Muscle layer of duodenum (tissue), 2 donors: ENCODE data around the gene INPP5A.

Experiments
- H3K27ac ChIP-seq: one replicate; pipeline ENCODE4 v1.7.0; 2013; ENCODE audit warnings: mild to moderate bottlenecking, low read length
- H3K27me3 ChIP-seq: one replicate; pipeline ENCODE4 v1.7.0; 2013; ENCODE audit warnings: low read depth, mild to moderate bottlenecking, control low read depth, low read length
- H3K36me3 ChIP-seq, 2 donors: one replicate each; pipeline ENCODE4 v1.7.0; 2013; ENCODE audit warnings: low read length in 2 of 2, control low read depth in 1 of 2, mild to moderate bottlenecking in 1 of 2; ENCODE audit not compliant: insufficient read depth in 2 of 2, control insufficient read depth in 1 of 2
- H3K4me1 ChIP-seq, 2 donors: one replicate each; pipeline ENCODE4 v1.7.0; 2013; ENCODE audit warnings: low read length in 2 of 2, mild to moderate bottlenecking in 2 of 2, control low read depth in 1 of 2, moderate library complexity in 1 of 2; ENCODE audit not compliant: insufficient read depth in 2 of 2, control insufficient read depth in 1 of 2
- H3K4me3 ChIP-seq, 2 donors: one replicate each; pipeline ENCODE4 v1.7.0; 2013; ENCODE audit warnings: low read length in 2 of 2, low read depth in 1 of 2, mild to moderate bottlenecking in 1 of 2
- H3K9me3 ChIP-seq, 2 donors: one replicate each; pipeline ENCODE4 v1.7.0; 2013; ENCODE audit warnings: low read length in 2 of 2, control low read depth in 1 of 2, mild to moderate bottlenecking in 1 of 2; ENCODE audit not compliant: control insufficient read depth in 1 of 2
- donor health status: healthy.

The INPP5A gene

DNA sequence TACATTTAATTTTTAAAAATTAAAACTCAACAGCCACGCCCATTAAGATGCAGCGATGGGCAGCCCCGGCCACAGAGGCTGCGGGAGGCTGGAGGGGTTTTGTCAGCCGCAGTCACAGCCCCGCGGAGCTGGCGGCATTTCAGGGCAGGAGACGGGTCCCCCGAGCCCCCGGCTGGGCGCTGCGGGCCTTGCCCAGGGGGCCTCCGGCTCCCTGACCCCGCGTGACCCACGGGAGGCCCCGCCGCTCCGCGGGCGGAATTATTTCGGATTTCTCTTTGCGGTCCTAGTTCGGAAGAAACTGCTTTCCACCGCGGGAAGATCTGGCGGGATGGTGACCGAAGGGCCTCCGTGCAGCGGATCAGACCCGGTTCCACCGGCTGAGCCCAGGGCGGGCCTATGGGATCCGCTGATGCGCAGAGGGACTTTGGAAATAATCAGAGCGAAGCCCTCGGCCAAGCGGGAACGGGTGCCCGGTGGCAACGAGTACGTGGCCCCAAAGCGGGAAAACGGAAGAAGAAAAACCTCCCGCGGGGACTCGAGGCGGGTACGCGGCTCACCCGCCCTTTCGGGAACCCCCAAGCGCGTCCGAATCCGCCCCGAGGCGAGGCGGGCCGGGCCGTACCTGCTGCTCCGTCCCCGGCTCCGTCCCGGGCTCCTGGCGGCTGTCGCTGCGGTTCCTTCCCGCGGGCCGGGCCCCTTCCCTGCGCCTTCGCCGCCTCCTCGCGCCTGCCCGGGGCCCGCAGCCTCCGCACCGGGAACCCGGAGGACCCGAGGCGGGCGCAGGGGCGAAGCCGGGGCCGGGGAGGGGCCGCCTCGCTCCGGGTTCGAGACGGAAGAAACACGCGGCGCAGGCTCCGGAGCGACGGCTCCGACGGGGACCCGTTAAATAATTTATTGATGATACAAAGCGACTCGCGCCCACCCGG is 246.6 kb downstream of the INPP5A start:
- H3K27me3 ChIP-seq = peaks cover 4% of the 10 kb centered on the region
- peaks cover 0 to 4% of the 10 kb centered on the region in 2 donors for H3K9me3 ChIP-seq
- no peak overlapping the region for H3K4me3 ChIP-seq
- peaks cover 11 to 44% of the 10 kb centered on the region in 2 donors for H3K36me3 ChIP-seq
- H3K27ac ChIP-seq = no peak overlapping the region
- peaks cover 0 to 36% of the 10 kb centered on the region in 2 donors for H3K4me1 ChIP-seq

DNA sequence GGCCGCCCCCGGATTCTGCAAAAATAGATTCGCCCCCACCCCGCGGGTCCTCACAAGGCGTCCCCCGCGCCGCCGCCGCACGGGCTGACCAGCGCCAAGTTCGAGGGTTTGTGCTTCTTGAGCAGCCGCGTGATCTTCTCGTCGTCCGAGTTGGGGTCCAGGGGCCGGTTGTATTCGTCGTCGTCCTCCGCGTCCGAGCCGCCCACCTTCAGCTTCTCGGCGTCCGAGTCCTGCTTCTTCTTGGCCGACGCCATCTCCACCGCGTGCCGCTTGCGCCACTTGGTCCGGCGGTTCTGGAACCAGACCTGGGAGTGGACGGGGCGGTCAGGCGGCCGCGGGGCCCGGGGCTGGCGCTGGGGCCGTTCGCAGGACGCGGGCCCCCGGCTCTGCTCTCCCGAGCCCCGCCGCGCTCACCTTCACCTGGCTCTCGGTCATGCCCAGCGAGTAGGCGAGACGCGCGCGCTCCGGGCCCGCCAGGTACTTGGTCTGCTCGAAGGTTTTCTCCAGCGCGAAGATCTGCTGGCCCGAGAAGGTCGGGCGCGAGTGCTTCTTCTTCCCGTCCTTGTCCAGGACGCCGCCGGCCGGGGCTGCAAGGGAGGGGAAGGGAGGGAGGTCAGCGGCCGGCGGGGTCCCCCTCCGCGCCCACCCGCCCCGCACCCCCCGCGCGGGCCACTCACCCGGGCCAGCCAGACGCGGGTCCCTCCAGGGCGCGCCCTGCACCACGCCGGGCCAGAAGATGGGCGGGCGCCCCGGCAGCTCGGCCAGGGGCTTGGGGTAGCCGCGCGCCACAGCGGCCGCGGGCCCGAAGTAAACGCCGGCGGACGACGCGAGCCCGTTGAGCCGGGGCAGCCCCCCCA is 247.5 kb downstream of the INPP5A start:
- Histone ChIP-seq H3K27ac (no peak overlapping the region), H3K36me3 (peaks cover 11 to 35% of the 10 kb centered on the region in 2 donors), H3K27me3 (peaks cover 10% of the 10 kb centered on the region), H3K4me1 (peaks cover 0 to 36% of the 10 kb centered on the region in 2 donors), H3K4me3 (no peak overlapping the region), H3K9me3 (peaks cover 0 to 4% of the 10 kb centered on the region in 2 donors)

DNA sequence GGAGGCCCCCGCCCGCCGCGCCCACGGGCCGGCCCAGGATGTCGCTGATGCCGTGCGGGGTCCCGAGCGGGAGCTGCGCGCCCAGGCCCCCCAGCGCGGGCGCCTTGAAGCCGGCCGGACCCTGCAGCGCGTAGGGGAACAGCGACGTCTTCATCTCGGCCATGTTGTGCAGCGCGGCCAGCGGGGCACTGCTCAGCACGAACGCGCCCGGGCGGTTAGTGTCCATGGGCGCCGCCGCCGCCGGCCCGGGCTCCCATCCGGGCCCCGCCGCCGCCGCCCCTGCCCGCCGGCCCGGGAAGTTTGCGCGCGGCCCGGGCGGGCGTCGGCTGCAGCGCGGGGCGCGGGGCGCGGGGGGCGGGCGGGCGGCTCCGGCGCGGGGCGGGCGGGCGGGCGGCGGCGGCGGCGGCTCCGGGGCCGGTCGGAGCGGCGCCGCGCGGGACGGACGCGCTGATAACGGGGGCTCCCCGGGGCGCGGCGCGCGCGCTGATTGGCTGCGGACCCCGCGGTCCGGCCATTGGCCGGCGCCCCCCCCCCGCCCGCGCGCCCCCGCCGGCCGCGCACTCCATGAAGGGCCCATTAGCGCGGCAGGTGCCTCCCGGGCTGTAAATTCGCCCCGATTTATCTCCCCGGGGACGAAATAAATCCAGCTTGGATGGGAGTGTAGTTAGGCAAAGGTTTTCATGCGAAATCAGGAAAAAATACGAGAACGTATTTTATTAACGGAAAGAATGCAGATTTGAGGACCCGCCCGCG is 248.3 kb downstream of the INPP5A start, which contains the start of gene NKX6-2:
NKX6-2 (minus strand) TSS at position 425 of the 753 bp plus-strand sequence; CDS start at position 226, 199 bp downstream.
- peaks cover 10% of the 10 kb centered on the region for H3K27me3 ChIP-seq
- peaks cover 11 to 29% of the 10 kb centered on the region in 2 donors for H3K36me3 ChIP-seq
- H3K27ac ChIP-seq = no peak within 1 kb of the TSS

DNA sequence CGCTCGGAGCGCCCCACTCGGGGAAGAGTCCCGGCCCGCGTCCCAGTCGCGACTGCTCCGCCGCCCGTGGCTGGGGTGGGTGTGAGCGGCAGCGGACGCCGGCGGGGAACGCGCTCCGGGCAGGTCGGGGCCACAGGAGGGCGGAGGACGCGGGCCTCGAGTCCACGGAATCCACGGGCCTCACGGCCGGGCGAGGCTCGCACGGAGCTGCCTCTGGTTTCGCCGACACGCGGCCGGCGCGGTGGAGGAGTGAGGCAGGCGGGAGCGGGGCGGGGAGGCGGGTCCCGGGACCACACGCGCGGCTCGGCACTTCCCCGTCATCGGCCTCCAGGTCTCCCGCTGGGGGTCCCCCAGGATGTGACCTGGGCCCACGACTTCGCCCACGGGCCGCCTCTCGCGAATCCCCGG is 248.9 kb downstream of the INPP5A start:
- Histone ChIP-seq H3K4me3 (peak overlapping the region in 1 of 2 donors; percentile 25), H3K27ac (no peak overlapping the region), H3K36me3 (peaks cover 11 to 24% of the 10 kb centered on the region in 2 donors), H3K4me1 (peaks cover 0 to 36% of the 10 kb centered on the region in 2 donors), H3K9me3 (peaks cover 0 to 4% of the 10 kb centered on the region in 2 donors), H3K27me3 (peaks cover 10% of the 10 kb centered on the region)

More for the DNA sequence above, 248.3 kb downstream of the INPP5A start, which contains the start of gene NKX6-2:
- peak within 1 kb of the TSS in 1 of 2 donors; percentile 25 for H3K4me3 ChIP-seq
- peaks cover 0 to 36% of the 10 kb centered on the region in 2 donors for H3K4me1 ChIP-seq
- peaks cover 0 to 4% of the 10 kb centered on the region in 2 donors for H3K9me3 ChIP-seq

DNA sequence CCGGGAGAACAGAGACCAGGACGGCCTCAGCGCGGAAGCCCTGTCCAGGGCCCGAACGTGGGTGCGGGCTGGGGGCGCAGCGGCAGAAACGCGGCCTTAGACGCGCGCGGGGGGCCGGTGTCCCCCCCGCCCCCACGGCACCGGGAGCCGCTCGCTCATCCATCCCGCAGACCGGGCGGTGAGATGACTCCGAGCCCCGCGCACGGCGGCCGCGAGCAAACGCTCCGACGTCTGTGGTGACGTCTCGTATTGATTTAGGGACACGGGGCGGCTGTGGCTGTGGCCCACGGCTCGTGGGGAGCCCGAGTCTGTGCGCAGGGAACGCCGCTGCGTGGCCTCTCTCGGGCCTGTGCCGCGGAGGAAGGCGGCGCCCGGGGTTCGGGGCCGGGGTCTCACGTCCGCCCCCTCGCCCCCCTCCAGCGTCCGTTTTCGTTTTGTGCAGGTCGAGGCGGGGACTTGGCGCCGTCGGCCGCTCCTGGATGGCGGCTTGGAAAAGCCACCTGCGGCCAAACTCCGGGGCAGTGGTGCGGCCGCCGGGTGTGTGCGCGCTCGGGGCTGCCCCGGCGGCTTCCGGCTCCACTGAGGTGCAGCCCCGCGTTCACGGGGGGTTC is 249.4 kb downstream of the INPP5A start:
- H3K4me3 ChIP-seq = peak overlapping the region in 1 of 2 donors; percentile 25
- H3K27me3 ChIP-seq = peaks cover 10% of the 10 kb centered on the region
- H3K9me3 ChIP-seq = peaks cover 0 to 4% of the 10 kb centered on the region in 2 donors
- peaks cover 8 to 19% of the 10 kb centered on the region in 2 donors for H3K36me3 ChIP-seq
- peaks cover 0 to 36% of the 10 kb centered on the region in 2 donors for H3K4me1 ChIP-seq
- H3K27ac ChIP-seq = no peak overlapping the region

DNA sequence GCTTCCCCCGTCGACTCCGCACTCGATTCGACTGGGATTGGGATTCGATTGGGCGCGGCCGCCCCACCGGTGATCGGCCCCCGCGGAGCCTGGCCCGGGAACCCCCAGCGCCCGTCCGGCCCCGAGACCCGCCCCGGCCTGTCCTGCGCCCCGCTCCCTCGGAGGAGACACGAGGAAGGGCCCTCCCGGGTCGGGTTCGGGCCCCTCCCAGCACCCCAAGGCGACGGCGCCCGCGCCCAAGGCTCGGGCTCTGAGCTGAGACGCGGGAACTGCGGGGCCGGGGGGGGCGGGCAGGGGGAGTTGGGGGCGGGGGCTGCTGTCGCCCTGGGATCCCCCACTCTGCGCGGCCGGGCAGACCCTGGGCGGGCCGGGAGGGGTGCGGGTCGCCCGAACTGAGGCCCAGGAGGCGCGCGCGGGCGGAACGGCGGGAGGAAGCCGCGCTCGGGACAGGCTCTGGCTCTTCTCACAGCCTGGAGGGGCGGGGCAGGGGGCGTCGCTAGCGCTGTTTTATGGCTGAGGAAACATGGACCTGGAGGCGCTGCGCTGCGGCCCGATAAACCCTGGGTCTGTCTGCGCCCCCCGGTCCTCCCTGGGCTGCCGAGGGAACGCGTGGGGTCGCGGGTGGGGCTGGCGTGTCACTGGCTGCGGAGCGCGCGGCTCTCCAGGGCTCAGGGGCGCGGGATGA is 250.1 kb downstream of the INPP5A start:
- Histone ChIP-seq H3K36me3 (peaks cover 6 to 13% of the 10 kb centered on the region in 2 donors), H3K4me3 (peak overlapping the region in 1 of 2 donors; percentile 25), H3K4me1 (peaks cover 0 to 36% of the 10 kb centered on the region in 2 donors), H3K27ac (no peak overlapping the region), H3K9me3 (peaks cover 0 to 4% of the 10 kb centered on the region in 2 donors), H3K27me3 (peaks cover 10% of the 10 kb centered on the region)

DNA sequence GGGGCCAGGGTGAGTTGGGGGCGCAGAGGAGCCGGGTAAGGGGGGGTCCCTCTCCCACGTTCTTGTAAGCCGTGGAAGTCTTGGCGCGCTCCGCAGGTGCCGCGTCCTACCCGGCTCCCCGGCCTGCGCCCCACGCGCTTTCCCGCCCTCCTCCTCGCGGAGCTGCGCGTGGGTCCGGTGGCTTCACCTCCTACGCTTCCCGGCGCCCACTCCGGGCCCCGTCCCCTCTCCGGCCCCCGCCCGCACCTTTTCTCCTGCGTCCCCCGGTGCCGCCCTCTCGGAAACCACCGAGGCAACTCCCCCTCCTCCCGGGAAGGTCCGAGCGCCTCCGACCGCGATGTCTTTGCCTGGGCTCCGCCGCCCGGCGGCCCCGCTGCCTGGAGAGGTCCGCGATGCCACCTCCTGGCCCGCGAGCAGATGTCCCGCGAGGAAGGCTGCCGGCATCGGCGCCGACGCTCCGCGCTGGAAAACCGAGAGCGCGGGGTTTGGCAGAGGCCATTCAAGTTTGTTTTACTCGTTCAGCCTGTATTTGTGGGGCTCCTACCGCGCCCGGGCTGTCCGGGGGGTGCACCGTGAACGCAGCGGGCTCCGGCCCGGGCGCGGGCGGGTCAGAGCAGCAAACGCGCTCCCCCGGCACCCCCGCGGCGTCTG is 250.7 kb downstream of the INPP5A start:
- Histone ChIP-seq H3K4me3 (no peak overlapping the region), H3K4me1 (peaks cover 0 to 36% of the 10 kb centered on the region in 2 donors), H3K36me3 (peaks cover 0 to 6% of the 10 kb centered on the region in 2 donors), H3K27me3 (peaks cover 10% of the 10 kb centered on the region), H3K9me3 (peaks cover 0 to 4% of the 10 kb centered on the region in 2 donors), H3K27ac (no peak overlapping the region)

DNA sequence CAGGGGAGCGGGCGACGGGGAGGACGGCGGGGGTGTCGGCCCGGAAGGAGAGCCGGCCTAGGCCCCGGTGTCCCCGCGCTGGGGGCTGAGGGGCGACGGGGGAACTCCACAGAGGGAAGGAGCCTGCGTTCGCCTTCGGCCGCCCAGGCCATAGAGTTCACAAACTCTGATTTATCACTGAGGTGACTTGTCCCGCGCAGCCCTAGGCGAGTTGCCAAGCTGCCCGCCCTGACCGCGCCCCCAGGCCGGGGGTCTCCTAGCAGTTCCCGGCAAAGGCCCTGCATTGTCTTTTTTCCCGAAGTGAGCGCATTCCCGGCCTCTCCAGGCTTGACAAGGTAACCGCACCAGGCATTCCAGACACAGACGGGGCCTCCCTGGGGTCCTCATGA is 251.2 kb downstream of the INPP5A start:
- Histone ChIP-seq H3K36me3 (peaks cover 0 to 1% of the 10 kb centered on the region in 2 donors), H3K27ac (no peak overlapping the region), H3K27me3 (peaks cover 10% of the 10 kb centered on the region), H3K9me3 (peaks cover 0 to 4% of the 10 kb centered on the region in 2 donors), H3K4me1 (peaks cover 0 to 36% of the 10 kb centered on the region in 2 donors), H3K4me3 (no peak overlapping the region)

DNA sequence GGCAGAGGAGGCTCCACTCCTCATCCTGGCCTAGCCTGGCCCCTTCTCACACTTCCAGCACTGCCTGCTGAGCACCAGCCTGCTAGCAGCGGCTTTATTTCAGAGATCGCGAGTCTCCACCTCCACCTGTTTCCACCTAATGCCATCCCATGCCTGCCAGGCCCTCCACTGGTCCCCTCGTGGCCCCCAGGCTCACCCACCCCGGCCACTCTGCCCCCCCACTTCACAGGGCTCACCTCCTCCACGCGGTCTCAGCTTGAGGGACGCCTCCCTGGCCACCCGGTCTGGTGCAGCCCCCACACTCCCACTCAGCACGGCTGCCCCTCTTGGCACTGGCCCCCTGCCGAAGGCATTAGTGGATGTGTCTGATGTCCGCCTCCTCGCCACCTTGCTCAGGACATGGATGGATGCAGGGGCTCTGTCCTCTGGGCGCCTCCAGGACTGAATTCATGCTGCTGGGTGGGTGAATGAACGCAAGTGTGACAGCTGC is 252.1 kb downstream of the INPP5A start:
- peaks cover 5% of the 10 kb centered on the region for H3K27me3 ChIP-seq
- H3K27ac ChIP-seq = no peak overlapping the region
- no peak overlapping the region for H3K4me3 ChIP-seq
- H3K36me3 ChIP-seq = no peaks in the 10 kb centered on the region
- no peaks in the 10 kb centered on the region for H3K9me3 ChIP-seq
- peaks cover 0 to 33% of the 10 kb centered on the region in 2 donors for H3K4me1 ChIP-seq
